Stimulated activated CD4-positive, alpha-beta T cell treated with anti-CD3 and anti-CD28 coated beads, Interleukin-1b, Interleukin-23, amount 100 ng/mL, for 48 hours (primary cell): ENCODE data around the gene FOSB.
A peak's percentile ranks its signal among the peaks of the same experiment; 100 is the strongest.
"Not testable (repeated sequence)": the region's sequence is repeated elsewhere in the genome, so short reads cannot be mapped to it uniquely, and the experiment has no call there.

Source experiments
- DNase-seq: peaks from one replicate; pipeline ENCODE4 v3.0.0-alpha.2; 2020

FOSB gene

GRCh38 chr19:45506989-45507871, 39.4 kb downstream of the FOSB start, which contains the start of gene VASP:
VASP (plus strand) TSS chr19:45507479; CDS start chr19:45507772, 293 bp downstream.
- peak; percentile 93 for DNase-seq

- DNase-seq: no peak
Observed at GRCh38 chr19:45507872-45508416, 40.1 kb downstream of the FOSB start.

GRCh38 chr19:45508417-45508860, 40.6 kb downstream of the FOSB start:
- DNase-seq: peak; percentile 55

- no peak for DNase-seq
Observed at GRCh38 chr19:45508861-45509691, 41.3 kb downstream of the FOSB start.

GRCh38 chr19:45509692-45510015, 41.9 kb downstream of the FOSB start:
- DNase-seq: no peak

- not testable (repeated sequence) for DNase-seq
Observed at GRCh38 chr19:45510352-45510751, 42.6 kb downstream of the FOSB start.

- no peak for DNase-seq
Observed at GRCh38 chr19:45511074-45511473, 43.3 kb downstream of the FOSB start.

- no peak for DNase-seq
Observed at GRCh38 chr19:45512881-45513483, 45.2 kb downstream of the FOSB start.

- DNase-seq: no peak
Observed at GRCh38 chr19:45514376-45515051, 46.7 kb downstream of the FOSB start.

GRCh38 chr19:45515081-45515624, 47.4 kb downstream of the FOSB start:
- no peak for DNase-seq

GRCh38 chr19:45515807-45516401, 48.1 kb downstream of the FOSB start:
- DNase-seq: no peak

- no peak for DNase-seq
Observed at GRCh38 chr19:45517238-45517637, 49.4 kb downstream of the FOSB start.

- no peak for DNase-seq
Observed at GRCh38 chr19:45517641-45518468, 50.1 kb downstream of the FOSB start.

- no peak for DNase-seq
Observed at GRCh38 chr19:45518469-45518826, 50.7 kb downstream of the FOSB start.

- DNase-seq: no peak
Observed at GRCh38 chr19:45522010-45522941, 54.5 kb downstream of the FOSB start.

GRCh38 chr19:45523642-45524256, 56.0 kb downstream of the FOSB start:
- DNase-seq: peak; percentile 77

- DNase-seq: no peak
Observed at GRCh38 chr19:45524575-45525129, 56.9 kb downstream of the FOSB start.
